ENCODE data around the gene FOXRED2.

- TF ChIP-seq POLR2A (IDR thresholded peaks at IDR 0.05; ENCODE audit: low read length) (no peak), GATA1 (IDR thresholded peaks at IDR 0.05; ENCODE audit: low read depth, low read length) (no peak)
Observed at GRCh38 chr22:36469094-36469710, 37.6 kb downstream of the FOXRED2 start.
